Tibial nerve (tissue), 4 donors: ENCODE measurements around the gene PHTF2. TPM values are rescaled to one million over a fixed set of nuclear protein-coding genes. Genes with fewer than 3 reads are reported as not detected.
"Not testable (repeated sequence)": the region's sequence is repeated elsewhere in the genome, so short reads cannot be mapped to it uniquely, and the experiment has no call there.

ENCODE experiments used
- DNase-seq, 2 donors: peaks; one replicate each; pipeline ENCODE4 v3.0.0-alpha.2; 2019; ENCODE audit warnings: low spot score in 2 of 2
- H3K27ac ChIP-seq, 4 donors: fragments of 200-600 bp; sonication (generic) in 3 of 4; one replicate each; pipeline ENCODE4 v1.5.1; 2017 to 2019; ENCODE audit warnings: mild to moderate bottlenecking in 1 of 4
- H3K27me3 ChIP-seq, 2 donors: fragments of 200-600 bp; sonication (generic) in 1 of 2; one replicate each; pipeline versions ENCODE4 v1.5.1 to v1.6.0; 2017 to 2019
- H3K36me3 ChIP-seq, 3 donors: fragments of 200-600 bp; sonication (generic); one replicate each; pipeline ENCODE4 v1.5.1; 2018 to 2019
- H3K4me1 ChIP-seq, 4 donors: fragments of 200-600 bp; sonication (generic) in 3 of 4; one replicate each; pipeline ENCODE4 v1.5.1; 2017 to 2019
- H3K4me3 ChIP-seq, 4 donors: fragments of 200-600 bp; sonication (generic) in 3 of 4; one replicate each; pipeline ENCODE4 v1.5.1; 2017 to 2019; ENCODE audit warnings: mild to moderate bottlenecking in 1 of 4, moderate library complexity in 1 of 4
- H3K9me3 ChIP-seq, 4 donors: fragments of 200-600 bp; sonication (generic) in 3 of 4; one replicate each; pipeline ENCODE4 v1.5.1; 2017 to 2019
- CTCF ChIP-seq, 5 experiments: fragments of 200-600 bp in 3 of 5; fragments of 450-650 bp in 2 of 5; sonication (generic) in 3 of 5; IDR thresholded peaks; one replicate each; pipeline ENCODE4 v1.5.1; 2016 to 2019; ENCODE audit warnings: antibody characterized with exemption in 5 of 5, mild to moderate bottlenecking in 3 of 5, moderate library complexity in 2 of 5
- EP300 ChIP-seq, 2 donors: sonication (generic); formaldehyde crosslinking; IDR thresholded peaks; one replicate each; pipeline ENCODE4 v1.6.1; 2017; ENCODE audit warnings: antibody characterized with exemption in 2 of 2, mild to moderate bottlenecking in 1 of 2
- POLR2A ChIP-seq, 2 donors: fragments of 450-650 bp; IDR thresholded peaks; one replicate each; pipeline ENCODE4 v1.6.1; 2017; ENCODE audit warnings: antibody characterized with exemption in 2 of 2, mild to moderate bottlenecking in 2 of 2, moderate library complexity in 2 of 2
- WGBS, 2 donors: methylation state at CpG; one replicate each; pipeline ENCODE4 v1.1.5; 2018; 5-methylcytosine and 5-hydroxymethylcytosine counted together
- total RNA-seq, 4 donors: library from RNA; depleted of rRNA; stranded (reverse); fragments of >200 nt; gene quantifications; one replicate each; pipeline ENCODE4 v1.1.0, GENCODE V29; 2016

The PHTF2 gene
- total RNA-seq, 4 donors from 2014 or later = 12.6 to 16.5 (median 14.7) TPM

- TF ChIP-seq EP300 (IDR thresholded peaks at IDR 0.05) (no peak), CTCF (IDR thresholded peaks at IDR 0.05) (no peak)
Observed at GRCh38 chr7:77867537-77867865, 68.9 kb downstream of the PHTF2 start.

GRCh38 chr7:77872256-77872655, 73.7 kb downstream of the PHTF2 start:
- not testable (repeated sequence) for H3K36me3 ChIP-seq, H3K27ac ChIP-seq, DNase-seq, H3K9me3 ChIP-seq, H3K4me3 ChIP-seq, H3K27me3 ChIP-seq, H3K4me1 ChIP-seq
- 90 to 94% methylated on average over 1 of the region's 1 CpG for WGBS, 2 donors

More at GRCh38 chr7:77867537-77867865, 68.9 kb downstream of the PHTF2 start:
- H3K36me3 ChIP-seq = no peaks in the 10 kb centered on the region
- no peak overlapping the region for H3K4me3 ChIP-seq
- DNase-seq = no peak
- no peaks in the 10 kb centered on the region for H3K27me3 ChIP-seq
- WGBS, 2 donors = 88 to 100% methylated on average over 1 of the region's 1 CpG
- H3K9me3 ChIP-seq = no peaks in the 10 kb centered on the region
- H3K27ac ChIP-seq = no peak overlapping the region
- H3K4me1 ChIP-seq = peaks cover 0 to 9% (median 3%) of the 10 kb centered on the region in 4 donors

- WGBS, 2 donors = 88 to 92% methylated on average over 7 of the region's 7 CpGs
- not testable (repeated sequence) for H3K36me3 ChIP-seq, H3K27me3 ChIP-seq, H3K9me3 ChIP-seq, H3K4me3 ChIP-seq, DNase-seq, H3K27ac ChIP-seq, H3K4me1 ChIP-seq
Observed at GRCh38 chr7:77873416-77874327, 75.1 kb downstream of the PHTF2 start.

GRCh38 chr7:77877791-77878190, 79.2 kb downstream of the PHTF2 start:
- no peak for DNase-seq
- Histone ChIP-seq H3K4me3 (no peak overlapping the region), H3K9me3 (no peaks in the 10 kb centered on the region), H3K36me3 (no peaks in the 10 kb centered on the region), H3K27me3 (no peaks in the 10 kb centered on the region), H3K27ac (no peak overlapping the region), H3K4me1 (no peaks in the 10 kb centered on the region)
- TF ChIP-seq EP300 (IDR thresholded peaks at IDR 0.05) (no peak), POLR2A (IDR thresholded peaks at IDR 0.05) (no peak), CTCF (IDR thresholded peaks at IDR 0.05) (no peak)
- 83 to 91% methylated on average over 3 of the region's 3 CpGs for WGBS, 2 donors

- no peaks in the 10 kb centered on the region for H3K9me3 ChIP-seq
- H3K4me1 ChIP-seq = no peaks in the 10 kb centered on the region
- no peak for TF ChIP-seq CTCF (IDR thresholded peaks at IDR 0.05)
- no peak for TF ChIP-seq POLR2A (IDR thresholded peaks at IDR 0.05)
- TF ChIP-seq EP300 (IDR thresholded peaks at IDR 0.05) = no peak
- no peak overlapping the region for H3K27ac ChIP-seq
- H3K4me3 ChIP-seq = no peak overlapping the region
- no peak for DNase-seq
- H3K27me3 ChIP-seq = no peaks in the 10 kb centered on the region
- H3K36me3 ChIP-seq = no peaks in the 10 kb centered on the region
- 97 to 100% methylated on average over 1 of the region's 1 CpG for WGBS, 2 donors
Observed at GRCh38 chr7:77878500-77878899, 79.9 kb downstream of the PHTF2 start.

- no peak for DNase-seq
- no peak for TF ChIP-seq POLR2A (IDR thresholded peaks at IDR 0.05)
- no peak for TF ChIP-seq CTCF (IDR thresholded peaks at IDR 0.05)
- no peak for TF ChIP-seq EP300 (IDR thresholded peaks at IDR 0.05)
- WGBS, 2 donors = 71 to 73% methylated on average over 2 of the region's 2 CpGs
- H3K4me1 ChIP-seq = no peaks in the 10 kb centered on the region
- no peaks in the 10 kb centered on the region for H3K27me3 ChIP-seq
- no peaks in the 10 kb centered on the region for H3K9me3 ChIP-seq
- H3K36me3 ChIP-seq = no peaks in the 10 kb centered on the region
- no peak overlapping the region for H3K4me3 ChIP-seq
- H3K27ac ChIP-seq = no peak overlapping the region
Observed at GRCh38 chr7:77879272-77879671, 80.7 kb downstream of the PHTF2 start.
